Rectal smooth muscle tissue (tissue), 1 donor: ENCODE data around the gene BBC3.
A peak's percentile ranks its signal among the peaks of the same experiment; 100 is the strongest.

Experiments
- H3K27ac ChIP-seq: one replicate; pipeline ENCODE4 v1.7.0; 2013; ENCODE audit warnings: low read depth, low read length, inconsistent platforms
- H3K27me3 ChIP-seq: one replicate; pipeline ENCODE4 v1.7.0; 2013; ENCODE audit warnings: low read length; ENCODE audit not compliant: control insufficient read depth, insufficient read depth
- H3K36me3 ChIP-seq: one replicate; pipeline ENCODE4 v1.7.0; 2013; ENCODE audit warnings: low read length; ENCODE audit not compliant: control insufficient read depth, insufficient read depth
- H3K4me1 ChIP-seq: one replicate; pipeline ENCODE4 v1.7.0; 2013; ENCODE audit warnings: low read length; ENCODE audit not compliant: control insufficient read depth, insufficient read depth
- H3K4me3 ChIP-seq: one replicate; pipeline ENCODE4 v1.7.0; 2013; ENCODE audit warnings: low read length
- H3K9ac ChIP-seq: one replicate; pipeline ENCODE4 v1.7.0; 2013; ENCODE audit warnings: low read length

Gene BBC3

DNA sequence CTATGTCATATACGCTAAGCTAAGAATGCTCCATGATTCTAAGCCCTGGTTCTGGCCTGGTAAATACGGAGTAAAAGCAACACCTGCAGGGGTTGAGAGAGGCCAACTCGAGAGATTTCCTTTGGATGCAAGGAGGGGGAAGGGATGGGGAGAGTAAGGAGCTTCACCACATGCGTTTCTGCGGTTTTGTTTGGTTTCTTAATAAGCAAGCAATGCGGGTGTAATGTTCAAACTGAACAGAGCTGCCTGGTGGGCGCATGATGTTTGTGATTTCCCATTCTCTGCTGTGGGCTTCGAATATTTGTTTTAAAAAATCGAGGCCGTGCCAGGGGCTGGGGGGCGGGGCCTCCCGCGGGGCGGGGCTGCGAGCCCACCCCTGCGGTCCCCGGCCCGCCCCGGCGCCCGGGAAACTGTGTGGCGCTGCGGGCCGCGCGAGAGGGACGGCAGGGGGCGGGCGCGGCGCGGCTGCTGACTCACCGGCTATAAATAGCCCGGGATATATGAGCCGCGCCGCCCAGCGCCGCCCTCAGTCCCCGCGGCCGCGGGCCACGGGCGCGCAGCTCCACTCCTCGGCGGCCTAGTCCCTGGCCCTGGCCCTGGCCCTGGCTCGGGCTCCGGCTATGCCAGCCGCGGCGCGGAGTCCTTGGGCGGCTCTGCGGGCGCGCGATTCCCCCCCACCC lies 5.1 kb downstream of the BBC3 start:
- H3K4me1 ChIP-seq: peaks cover 24% of the 10 kb centered on the region
- no peaks in the 10 kb centered on the region for H3K27me3 ChIP-seq
- H3K9ac ChIP-seq: peak overlapping the region; percentile 40
- H3K4me3 ChIP-seq: peak overlapping the region; percentile 75
- peaks cover 3% of the 10 kb centered on the region for H3K36me3 ChIP-seq
- peak overlapping the region; percentile 100 for H3K27ac ChIP-seq

DNA sequence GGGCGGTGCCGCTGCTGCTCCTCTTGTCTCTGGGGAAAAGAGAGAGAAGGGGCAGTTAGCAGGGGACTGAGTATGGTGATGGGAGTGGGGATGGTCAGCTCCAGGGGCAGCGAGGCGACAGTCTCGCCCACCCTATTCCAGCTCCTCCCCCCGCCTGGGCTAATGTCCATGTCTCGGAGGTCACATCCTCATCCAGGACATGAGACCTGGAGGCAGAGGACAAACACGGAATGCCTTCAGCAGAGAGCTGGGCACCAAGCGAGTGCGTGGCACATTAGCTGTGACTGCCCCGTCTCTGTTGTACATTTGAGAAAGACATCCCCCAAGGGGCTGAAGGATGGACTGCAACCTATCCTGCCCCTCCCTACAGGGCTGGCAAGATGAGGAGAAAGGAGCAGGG lies 9.1 kb downstream of the BBC3 start:
- no peak overlapping the region for H3K4me3 ChIP-seq
- no peak overlapping the region for H3K27ac ChIP-seq

DNA sequence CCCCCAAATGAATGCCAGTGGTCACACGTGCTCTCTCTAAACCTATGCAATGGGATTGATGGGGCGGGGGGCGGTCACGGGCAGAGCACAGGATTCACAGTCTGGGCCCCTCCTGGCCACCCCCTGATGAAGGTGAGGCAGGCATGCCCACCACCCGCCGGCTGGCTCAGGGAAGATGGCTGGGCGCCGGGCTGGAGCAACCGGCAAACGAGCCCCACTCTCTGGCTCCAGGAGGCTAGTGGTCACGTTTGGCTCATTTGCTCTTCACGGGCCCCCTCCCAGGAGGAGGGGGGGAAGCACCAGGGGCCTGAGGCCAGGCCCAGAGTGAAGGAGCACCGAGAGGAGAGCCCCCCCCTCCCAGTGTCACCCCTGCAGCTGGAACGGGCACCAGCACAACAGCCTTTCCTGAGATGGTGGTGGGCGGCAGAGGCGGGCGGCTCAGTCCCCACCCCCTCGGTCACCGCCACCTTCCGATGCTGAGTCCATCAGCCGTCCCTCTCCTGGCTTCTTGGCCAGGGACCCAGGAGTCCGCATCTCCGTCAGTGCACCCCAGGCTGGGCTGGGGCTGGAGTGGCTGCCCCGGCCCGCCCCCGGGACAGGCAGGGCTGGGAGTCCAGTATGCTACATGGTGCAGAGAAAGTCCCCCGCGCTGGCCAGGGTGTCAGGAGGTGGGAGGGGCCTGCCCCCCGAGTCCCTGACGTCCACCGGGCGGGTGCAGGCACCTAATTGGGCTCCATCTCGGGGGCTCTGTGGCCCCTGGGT lies 9.7 kb downstream of the BBC3 start:
- H3K4me1 ChIP-seq: peaks cover 3% of the 10 kb centered on the region
- no peaks in the 10 kb centered on the region for H3K27me3 ChIP-seq
- peaks cover 3% of the 10 kb centered on the region for H3K36me3 ChIP-seq
- H3K27ac ChIP-seq: no peak overlapping the region
- no peak overlapping the region for H3K4me3 ChIP-seq
- no peak overlapping the region for H3K9ac ChIP-seq

More for the DNA sequence above, 9.1 kb downstream of the BBC3 start:
- Histone ChIP-seq H3K36me3 (peaks cover 3% of the 10 kb centered on the region), H3K9ac (no peak overlapping the region), H3K4me1 (peaks cover 6% of the 10 kb centered on the region), H3K27me3 (no peaks in the 10 kb centered on the region)

DNA sequence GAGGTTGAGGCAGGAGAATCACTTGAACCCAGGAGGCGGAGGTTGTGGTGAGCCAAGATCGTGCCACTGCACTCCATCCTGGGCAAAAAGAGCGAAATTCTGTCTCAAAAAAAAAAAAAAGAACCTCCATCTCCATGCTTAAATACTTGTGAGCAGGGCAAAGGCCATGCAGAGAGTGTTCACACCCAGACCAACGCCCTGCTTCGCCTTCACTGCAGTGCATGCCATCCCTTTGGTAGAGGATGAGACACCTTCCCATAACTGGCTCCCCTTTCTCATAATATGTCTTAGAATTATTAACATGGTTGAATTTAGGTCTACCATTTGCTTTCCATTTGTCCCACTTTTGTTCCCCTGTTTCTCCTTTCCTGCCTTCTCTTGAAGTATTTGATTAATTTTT lies 15.4 kb downstream of the BBC3 start:
- H3K9ac ChIP-seq: no peak overlapping the region
- no peaks in the 10 kb centered on the region for H3K36me3 ChIP-seq
- no peak overlapping the region for H3K27ac ChIP-seq
- H3K4me1 ChIP-seq: peaks cover 1% of the 10 kb centered on the region
- H3K27me3 ChIP-seq: no peaks in the 10 kb centered on the region
- H3K4me3 ChIP-seq: no peak overlapping the region

DNA sequence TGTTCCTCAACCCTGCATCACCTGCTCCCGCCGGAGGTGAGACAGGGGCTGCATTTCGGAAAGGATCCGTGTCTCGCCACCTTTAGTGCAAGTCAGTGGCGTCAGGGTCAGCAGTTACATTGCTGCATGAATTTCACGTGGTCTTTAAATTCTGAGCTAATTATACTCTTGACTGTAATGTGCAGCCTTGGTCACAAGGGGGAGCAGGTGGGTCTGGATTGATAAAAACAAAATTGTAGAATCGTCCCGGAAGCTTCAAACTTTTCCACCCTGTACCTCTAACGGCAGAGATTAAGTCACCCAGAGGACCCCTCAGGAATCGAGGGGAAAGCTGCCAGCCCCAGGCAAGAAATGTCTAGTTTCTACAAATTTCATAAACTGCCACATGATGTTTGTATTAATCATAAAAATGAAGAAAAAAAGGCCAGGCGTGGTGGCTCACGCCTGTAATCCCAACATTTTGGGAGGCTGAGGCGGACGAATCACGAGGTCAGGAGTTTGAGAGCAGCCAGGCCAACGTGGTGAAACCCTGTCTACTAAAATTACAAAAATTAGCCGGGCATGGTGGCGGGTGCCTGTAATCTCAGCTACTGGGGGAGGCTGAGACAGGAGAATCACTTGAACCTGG lies 20.2 kb downstream of the BBC3 start:
- no peak overlapping the region for H3K9ac ChIP-seq
- peaks cover 16% of the 10 kb centered on the region for H3K36me3 ChIP-seq
- peaks cover 4% of the 10 kb centered on the region for H3K4me1 ChIP-seq
- H3K27me3 ChIP-seq: no peaks in the 10 kb centered on the region
- H3K27ac ChIP-seq: no peak overlapping the region
- H3K4me3 ChIP-seq: no peak overlapping the region

DNA sequence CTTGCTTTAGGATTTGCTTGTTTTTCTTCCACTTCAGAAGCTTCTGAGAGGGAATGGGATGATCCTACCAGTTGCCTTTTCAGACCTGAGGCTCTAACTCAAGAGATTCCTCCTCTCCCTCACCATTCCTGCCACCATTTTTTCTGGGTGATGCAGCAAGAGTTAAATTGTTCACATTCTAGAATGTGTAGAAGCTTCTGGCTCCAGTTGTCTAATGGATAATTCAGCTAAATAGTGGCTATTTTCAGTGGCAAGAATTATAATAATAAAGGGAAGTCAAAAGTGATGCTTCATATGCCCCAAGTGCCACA lies 20.9 kb downstream of the BBC3 start:
- no peaks in the 10 kb centered on the region for H3K27me3 ChIP-seq
- no peak overlapping the region for H3K4me3 ChIP-seq
- no peak overlapping the region for H3K9ac ChIP-seq
- no peak overlapping the region for H3K27ac ChIP-seq
- H3K4me1 ChIP-seq: peaks cover 4% of the 10 kb centered on the region
- peaks cover 21% of the 10 kb centered on the region for H3K36me3 ChIP-seq

DNA sequence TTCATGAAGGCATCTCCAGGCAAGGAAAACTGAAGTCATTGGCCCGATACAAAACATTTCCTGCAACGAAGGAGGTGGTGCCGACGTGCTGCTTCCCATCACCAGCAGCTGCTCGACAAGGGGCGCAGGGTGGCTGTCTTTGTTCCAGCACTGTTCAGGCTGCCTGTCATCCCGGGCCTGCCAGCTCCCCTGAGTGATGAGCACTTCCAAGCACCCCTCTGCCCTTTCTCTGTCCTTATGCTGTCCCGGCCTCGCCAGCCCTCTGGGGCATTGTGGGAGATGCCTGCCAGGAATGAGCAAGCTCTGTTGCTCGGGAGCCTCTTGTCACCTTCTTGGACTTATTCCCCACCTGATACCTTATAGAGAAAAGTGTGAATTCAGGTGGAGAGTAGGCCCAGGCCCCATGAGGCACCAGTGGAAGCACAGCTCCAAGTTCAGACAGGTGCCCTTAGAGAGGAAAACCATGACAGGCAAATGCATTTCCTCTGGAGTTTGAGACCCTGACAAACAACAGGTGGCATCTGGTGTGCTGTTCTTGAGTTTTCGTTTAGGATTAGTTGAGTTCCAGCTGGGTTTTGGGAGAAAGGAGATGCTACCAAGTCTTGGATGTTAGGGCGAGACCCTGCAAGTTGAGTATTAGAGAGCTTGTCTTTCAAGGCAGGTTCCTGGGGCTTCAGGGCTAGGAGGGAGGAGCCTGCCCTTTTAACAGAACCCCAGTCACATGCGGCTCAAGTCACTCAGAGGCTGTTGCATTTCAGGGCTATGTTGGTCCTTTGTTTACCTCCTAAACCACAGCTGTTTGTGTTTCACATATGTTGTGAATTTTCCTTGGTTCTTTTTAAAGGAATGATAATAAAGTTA lies 21.4 kb downstream of the BBC3 start:
- Histone ChIP-seq H3K4me3 (no peak overlapping the region), H3K27me3 (no peaks in the 10 kb centered on the region), H3K9ac (no peak overlapping the region), H3K4me1 (peaks cover 4% of the 10 kb centered on the region), H3K36me3 (peaks cover 26% of the 10 kb centered on the region), H3K27ac (no peak overlapping the region)

DNA sequence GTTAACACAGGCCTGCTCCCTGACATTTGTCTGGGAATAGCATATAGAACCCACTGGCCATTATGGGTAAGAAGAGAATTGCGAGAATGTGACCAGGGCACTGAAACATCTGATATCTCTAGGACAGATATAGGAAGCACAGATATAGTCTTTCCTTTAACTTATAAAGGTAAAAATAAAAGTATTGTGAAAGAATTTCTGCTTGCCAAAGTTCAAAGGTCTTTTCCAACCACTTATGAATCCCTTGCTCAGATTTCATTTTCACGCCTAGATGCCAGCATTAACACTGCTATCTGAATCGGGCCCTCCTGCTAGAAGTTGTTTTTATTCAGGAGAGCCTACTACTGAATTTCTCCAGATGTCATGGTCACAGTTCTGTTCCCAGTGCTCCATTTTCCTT lies 27.7 kb downstream of the BBC3 start:
- H3K9ac ChIP-seq: no peak overlapping the region
- H3K36me3 ChIP-seq: peaks cover 25% of the 10 kb centered on the region
- no peaks in the 10 kb centered on the region for H3K4me1 ChIP-seq
- no peak overlapping the region for H3K4me3 ChIP-seq
- no peaks in the 10 kb centered on the region for H3K27me3 ChIP-seq
- H3K27ac ChIP-seq: no peak overlapping the region

DNA sequence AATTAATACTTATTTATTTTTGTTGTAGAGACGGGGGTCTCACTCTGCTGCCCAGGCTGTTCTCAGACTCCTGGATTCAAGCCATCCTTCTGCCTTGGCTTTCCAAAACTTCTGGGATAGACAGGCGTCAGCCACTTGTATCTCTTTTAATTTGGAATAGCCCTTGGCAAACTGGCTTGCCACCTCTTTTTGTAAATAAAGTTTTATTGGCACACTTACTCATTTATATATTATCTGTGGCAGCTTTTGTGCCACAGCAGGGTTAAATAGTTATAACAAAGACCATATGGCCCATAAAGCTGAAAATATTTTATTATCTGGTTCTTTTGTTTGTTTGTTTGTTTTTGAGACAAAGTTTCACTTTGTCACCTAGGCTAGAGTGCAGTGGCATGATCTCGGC lies 30.5 kb downstream of the BBC3 start:
- peaks cover 18% of the 10 kb centered on the region for H3K36me3 ChIP-seq
- H3K9ac ChIP-seq: no peak overlapping the region

DNA sequence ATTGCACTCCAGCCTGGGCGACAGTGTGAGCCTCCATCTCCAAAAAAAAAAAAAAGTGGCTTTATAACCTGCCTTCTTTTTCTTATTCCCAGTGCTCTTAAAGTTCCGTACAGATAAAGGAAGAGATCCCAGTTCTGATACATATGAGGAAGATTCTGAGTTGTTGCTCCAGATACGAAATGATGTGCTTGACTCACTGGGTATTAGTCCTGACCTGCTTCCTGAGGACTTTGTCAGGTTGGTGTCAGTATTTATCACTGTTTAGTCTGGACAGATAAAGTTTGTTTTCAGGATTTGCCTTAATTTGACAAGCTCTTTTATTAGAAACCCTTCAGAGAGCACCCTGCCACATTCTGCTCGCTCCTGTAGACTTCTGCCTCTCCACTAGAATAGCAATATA lies 33.9 kb downstream of the BBC3 start:
- Histone ChIP-seq H3K27me3 (no peaks in the 10 kb centered on the region), H3K27ac (no peak overlapping the region), H3K4me1 (no peaks in the 10 kb centered on the region), H3K9ac (no peak overlapping the region), H3K4me3 (no peak overlapping the region), H3K36me3 (peaks cover 10% of the 10 kb centered on the region)

More for the DNA sequence above, 30.5 kb downstream of the BBC3 start:
- Histone ChIP-seq H3K4me1 (no peaks in the 10 kb centered on the region), H3K27ac (no peak overlapping the region), H3K4me3 (no peak overlapping the region), H3K27me3 (no peaks in the 10 kb centered on the region)

DNA sequence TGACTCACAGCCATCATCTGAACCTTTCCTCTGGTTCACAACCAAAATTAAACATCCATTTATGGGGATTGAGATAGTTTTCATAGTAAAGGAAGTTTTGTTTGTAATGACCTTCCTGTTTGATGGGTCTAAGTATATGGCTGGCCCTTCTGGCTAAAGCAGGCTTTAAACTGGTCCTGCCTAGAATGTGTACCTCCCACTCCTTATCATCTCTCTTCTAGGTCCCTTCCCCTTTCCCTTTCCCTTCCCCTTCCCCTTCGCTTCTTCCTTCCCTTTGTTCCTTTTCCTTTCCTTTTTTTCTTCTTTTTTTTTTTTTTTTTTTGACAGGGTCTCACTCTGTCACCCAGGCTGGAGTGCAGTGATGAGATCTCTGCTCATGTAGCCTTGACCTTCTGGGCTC lies 35.6 kb downstream of the BBC3 start:
- peaks cover 10% of the 10 kb centered on the region for H3K36me3 ChIP-seq
- H3K4me3 ChIP-seq: no peak overlapping the region
- H3K27ac ChIP-seq: no peak overlapping the region
- H3K27me3 ChIP-seq: no peaks in the 10 kb centered on the region
- peaks cover 6% of the 10 kb centered on the region for H3K4me1 ChIP-seq
- H3K9ac ChIP-seq: no peak overlapping the region

DNA sequence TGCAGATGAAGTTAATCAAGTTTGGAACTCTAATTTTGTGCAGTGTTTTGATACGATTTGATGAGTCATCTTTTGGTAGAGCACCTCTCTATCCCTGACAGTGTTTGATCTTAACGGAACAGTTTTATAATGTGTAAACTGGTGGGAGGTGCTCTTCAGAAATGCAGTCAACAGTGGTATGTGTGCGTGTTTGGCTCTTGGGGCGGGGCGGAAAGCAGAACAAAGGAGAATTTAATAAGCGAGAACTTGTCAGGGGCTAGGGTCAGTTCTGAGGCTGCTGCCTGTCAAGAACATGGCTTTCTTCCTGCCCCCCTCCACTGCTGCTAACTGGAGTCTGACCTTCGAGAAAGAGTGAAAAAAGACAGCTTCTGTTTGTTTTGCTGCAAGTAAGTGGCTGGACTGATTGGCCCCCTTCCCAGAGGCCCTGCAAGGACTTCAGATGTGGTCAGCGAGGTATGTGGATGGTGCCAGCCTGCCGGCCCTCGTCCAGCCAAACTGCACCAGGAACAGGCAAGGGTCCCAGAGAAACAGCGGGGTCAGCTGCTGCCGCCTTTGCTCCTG lies 40.8 kb downstream of the BBC3 start:
- Histone ChIP-seq H3K36me3 (no peaks in the 10 kb centered on the region), H3K9ac (no peak overlapping the region), H3K27me3 (no peaks in the 10 kb centered on the region), H3K4me3 (peak overlapping the region; percentile 44), H3K27ac (peak overlapping the region; percentile 75), H3K4me1 (peaks cover 23% of the 10 kb centered on the region)
